Measurements from ENCODE around the gene ITPR3. TPM values are rescaled to one million over a fixed set of nuclear protein-coding genes. Genes with fewer than 3 reads are reported as not detected.

ITPR3 gene
- total RNA-seq, 4 donors from 2014 or later: 105 to 262 (median 124) TPM

- H3K4me3 ChIP-seq: peak within 1 kb of the TSS; percentile 73 to 90 (median 87)
- no peaks in the 10 kb centered on the region for H3K9me3 ChIP-seq
- intact Hi-C loops (cut with DNase I; ENCODE audit: low total_unique reads) (no loop called here), in situ Hi-C loops (cut with MboI; ENCODE audit: low pct_ligation_motif_present in 1 of 4, low pct_unique_long_range_greater_than_20kb in 1 of 4, low sequenced_read_pairs in 3 of 4) (loop anchor here in 1 of 4 donors (10.0 kb wide), 1 partner anchor 125 kb away; no protein-coding TSS in a partner anchor)
- TF ChIP-seq POLR2AphosphoS5 (IDR thresholded peaks at IDR 0.05) (peak; percentile 96 to 97 (median 96)), CTCF (IDR thresholded peaks at IDR 0.05) (peak; percentile 47 to 75 (median 58)), EP300 (IDR thresholded peaks at IDR 0.05; ENCODE audit: low read depth) (no peak), POLR2A (IDR thresholded peaks at IDR 0.05) (peak; percentile 98)
- H3K4me1 ChIP-seq: peaks cover 5 to 36% (median 33%) of the 10 kb centered on the region in 4 donors
- 6% methylated on average over 15 of the region's 24 CpGs; no CpG with 5 or more reads in 1 of the 2 donors for WGBS, 2 donors (ENCODE audit: low coverage in 1 of 2)
- peak within 1 kb of the TSS; percentile 92 to 97 (median 95) for H3K27ac ChIP-seq
- peak; percentile 95 for DNase-seq
- no peaks in the 10 kb centered on the region for H3K27me3 ChIP-seq
- H3K36me3 ChIP-seq: peaks cover 0 to 10% (median 5%) of the 10 kb centered on the region in 4 donors
Observed at GRCh38 chr6:33579828-33580714, 41.1 kb upstream of the ITPR3 start, which contains the start of gene BAK1. Gene BAK1, minus strand, starts transcription at chr6:33580276. Its CDS starts 2,672 bp downstream, at chr6:33577604.

GRCh38 chr6:33581186-33581585 is 39.9 kb upstream of the ITPR3 start:
- no peak for DNase-seq
- Histone ChIP-seq H3K36me3 (no peaks in the 10 kb centered on the region), H3K27ac (peak overlapping the region in 2 of 4 donors; percentile 92 to 95), H3K4me3 (no peak overlapping the region), H3K4me1 (peaks cover 11 to 44% (median 41%) of the 10 kb centered on the region in 4 donors), H3K9me3 (no peaks in the 10 kb centered on the region), H3K27me3 (no peaks in the 10 kb centered on the region)
- WGBS, 2 donors (ENCODE audit: low coverage in 1 of 2): 96% methylated on average over 5 of the region's 5 CpGs; no CpG with 5 or more reads in 1 of the 2 donors
- intact Hi-C loops (cut with DNase I; ENCODE audit: low total_unique reads) (no loop called here), in situ Hi-C loops (cut with MboI; ENCODE audit: low pct_ligation_motif_present in 1 of 4, low pct_unique_long_range_greater_than_20kb in 1 of 4, low sequenced_read_pairs in 3 of 4) (loop anchor here in 1 of 4 donors (10.0 kb wide), 1 partner anchor 124 kb away; no protein-coding TSS in a partner anchor)
- no peak for TF ChIP-seq EP300 (IDR thresholded peaks at IDR 0.05; ENCODE audit: low read depth)
- TF ChIP-seq POLR2A (IDR thresholded peaks at IDR 0.05): no peak
- no peak for TF ChIP-seq POLR2AphosphoS5 (IDR thresholded peaks at IDR 0.05)

GRCh38 chr6:33583591-33584155 is 37.4 kb upstream of the ITPR3 start:
- no peak for DNase-seq
- in situ Hi-C loops (cut with MboI; ENCODE audit: low pct_ligation_motif_present in 1 of 4, low pct_unique_long_range_greater_than_20kb in 1 of 4, low sequenced_read_pairs in 3 of 4) (loop anchor here in 1 of 4 donors (10.0 kb wide), 1 partner anchor 121 kb away; no protein-coding TSS in a partner anchor), intact Hi-C loops (cut with DNase I; ENCODE audit: low total_unique reads) (no loop called here)
- H3K4me3 ChIP-seq: no peak overlapping the region
- no peak overlapping the region for H3K27ac ChIP-seq
- H3K4me1 ChIP-seq: peaks cover 11 to 25% (median 20%) of the 10 kb centered on the region in 4 donors
- no peaks in the 10 kb centered on the region for H3K36me3 ChIP-seq
- no peaks in the 10 kb centered on the region for H3K27me3 ChIP-seq
- no peaks in the 10 kb centered on the region for H3K9me3 ChIP-seq
- WGBS, 2 donors (ENCODE audit: low coverage in 1 of 2): 80% methylated on average over 8 of the region's 8 CpGs; no CpG with 5 or more reads in 1 of the 2 donors
- TF ChIP-seq POLR2AphosphoS5 (IDR thresholded peaks at IDR 0.05): no peak
- TF ChIP-seq CTCF (IDR thresholded peaks at IDR 0.05): peak; percentile 10 to 37 (median 17)

- H3K4me3 ChIP-seq: no peak overlapping the region
- no peak for DNase-seq
- TF ChIP-seq POLR2AphosphoS5 (IDR thresholded peaks at IDR 0.05) (no peak), CTCF (IDR thresholded peaks at IDR 0.05) (no peak)
- WGBS, 2 donors (ENCODE audit: low coverage in 1 of 2): 78% methylated on average over 11 of the region's 11 CpGs; no CpG with 5 or more reads in 1 of the 2 donors
- H3K27ac ChIP-seq: no peak overlapping the region
- H3K27me3 ChIP-seq: no peaks in the 10 kb centered on the region
- in situ Hi-C loops (cut with MboI; ENCODE audit: low pct_ligation_motif_present in 1 of 4, low pct_unique_long_range_greater_than_20kb in 1 of 4, low sequenced_read_pairs in 3 of 4) (loop anchor here in 3 of 4 donors (5.0 to 10.0 kb wide), 2 partner anchors 117 to 120 kb away; no protein-coding TSS in a partner anchor), intact Hi-C loops (cut with DNase I; ENCODE audit: low total_unique reads) (loop anchor here (5.0 kb wide), 2 partner anchors 117 to 567 kb away; no protein-coding TSS in a partner anchor)
- peaks cover 19 to 26% (median 24%) of the 10 kb centered on the region in 4 donors for H3K4me1 ChIP-seq
- no peaks in the 10 kb centered on the region for H3K36me3 ChIP-seq
- no peaks in the 10 kb centered on the region for H3K9me3 ChIP-seq
Observed at GRCh38 chr6:33584700-33585402, 36.3 kb upstream of the ITPR3 start.

Measured in transverse colon (tissue), 4 donors.